Mammary epithelial cell (primary cell): ENCODE data around the gene CALM1.

Experiments used
- EZH2 ChIP-seq: IDR thresholded peaks from 2 replicates; pipeline ENCODE4 v1.6.1; 2012; ENCODE audit warnings: low read length, inconsistent platforms, borderline replicate concordance
- TF ChIP-seq, protein P1 (sequence below), 2 donors: IDR thresholded peaks in 1 of 2; conservative IDR thresholded peaks in 1 of 2; 2 replicates each; pipeline ENCODE4 v1.5.1; 2011 to 2012; ENCODE audit warnings: inconsistent platforms in 2 of 2, low read length in 2 of 2, mild to moderate bottlenecking in 2 of 2, control low read depth in 1 of 2, low read depth in 1 of 2; ENCODE audit not compliant: insufficient read depth in 1 of 2; ENCODE audit errors: extremely low read depth in 1 of 2

GRCh38 chr14:90384543-90384911, 12.3 kb upstream of the CALM1 start:
- TF ChIP-seq, protein P1, sequence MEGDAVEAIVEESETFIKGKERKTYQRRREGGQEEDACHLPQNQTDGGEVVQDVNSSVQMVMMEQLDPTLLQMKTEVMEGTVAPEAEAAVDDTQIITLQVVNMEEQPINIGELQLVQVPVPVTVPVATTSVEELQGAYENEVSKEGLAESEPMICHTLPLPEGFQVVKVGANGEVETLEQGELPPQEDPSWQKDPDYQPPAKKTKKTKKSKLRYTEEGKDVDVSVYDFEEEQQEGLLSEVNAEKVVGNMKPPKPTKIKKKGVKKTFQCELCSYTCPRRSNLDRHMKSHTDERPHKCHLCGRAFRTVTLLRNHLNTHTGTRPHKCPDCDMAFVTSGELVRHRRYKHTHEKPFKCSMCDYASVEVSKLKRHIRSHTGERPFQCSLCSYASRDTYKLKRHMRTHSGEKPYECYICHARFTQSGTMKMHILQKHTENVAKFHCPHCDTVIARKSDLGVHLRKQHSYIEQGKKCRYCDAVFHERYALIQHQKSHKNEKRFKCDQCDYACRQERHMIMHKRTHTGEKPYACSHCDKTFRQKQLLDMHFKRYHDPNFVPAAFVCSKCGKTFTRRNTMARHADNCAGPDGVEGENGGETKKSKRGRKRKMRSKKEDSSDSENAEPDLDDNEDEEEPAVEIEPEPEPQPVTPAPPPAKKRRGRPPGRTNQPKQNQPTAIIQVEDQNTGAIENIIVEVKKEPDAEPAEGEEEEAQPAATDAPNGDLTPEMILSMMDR (conservative IDR thresholded peaks at IDR 0.05 in 1 of 2, IDR thresholded peaks at IDR 0.05 in 1 of 2; ENCODE audit: extremely low read depth in 1 of 2, insufficient read depth in 1 of 2, low read depth in 1 of 2, low read length in 2 of 2): no peak
- no peak for TF ChIP-seq EZH2
